SK-N-SH (cell line): ENCODE data around the gene HHIPL1. TPM values are rescaled to one million over a fixed set of nuclear protein-coding genes. Genes with fewer than 3 reads are reported as not detected.

Experiments
- CTCF ChIA-PET: fragments of 300-600, 350-600 bp; formaldehyde crosslinking; extraction: SDS; loops from one replicate; lab custom pipeline; 2021; lab: Yijun Ruan, JAX
- POLR2A ChIA-PET: fragments of 350-600 bp; sonication (Branson Sonifier 250); formaldehyde crosslinking; extraction: SDS; loops from one replicate; lab custom pipeline; 2020; ENCODE audit warnings: antibody characterized with exemption, inconsistent platforms; lab: Yijun Ruan, JAX
- DNase-seq: peaks from one replicate; pipeline ENCODE4 v3.0.0; 2012
- H2AFZ ChIP-seq: fragments of 200-600 bp; sonication (generic); 2 replicates; pipeline ENCODE4 v1.8.1; 2016; ENCODE audit warnings: antibody characterized with exemption, mild to moderate bottlenecking, low read depth
- H3F3A ChIP-seq: fragments of 200-600 bp; sonication (generic); replicated peaks from 2 replicates; pipeline ENCODE3; 2016; ENCODE audit warnings: antibody characterized with exemption, mild to moderate bottlenecking; ENCODE audit not compliant: insufficient read depth
- H3K27ac ChIP-seq, 2 experiments: fragments of 200-500 bp in 1 of 2; fragments of 200-600 bp in 1 of 2; sonication (Bioruptor generic) in 1 of 2; sonication (generic), shearing (Covaris generic) in 1 of 2; 2 replicates each; pipeline versions ENCODE4 v1.5.1 to v1.6.1; 2014 to 2016; ENCODE audit warnings: low read depth in 2 of 2, inconsistent platforms in 1 of 2, low read length in 1 of 2, mild to moderate bottlenecking in 1 of 2, mixed read lengths in 1 of 2
- H3K27me3 ChIP-seq: fragments of 200-600 bp; sonication (generic), shearing (Covaris generic); 2 replicates; pipeline ENCODE4 v1.6.1; 2016; ENCODE audit warnings: mixed run types; ENCODE audit not compliant: insufficient read depth
- H3K36me3 ChIP-seq, 2 experiments: fragments of 200-500 bp in 1 of 2; fragments of 200-600 bp in 1 of 2; sonication (Bioruptor generic) in 1 of 2; sonication (generic) in 1 of 2; replicated peaks in 1 of 2; 2 replicates each; pipeline versions ENCODE3 to v1.5.1; 2014 to 2016; ENCODE audit warnings: low read length in 1 of 2, mild to moderate bottlenecking in 1 of 2; ENCODE audit not compliant: insufficient read depth in 2 of 2, control insufficient read depth in 1 of 2
- H3K4me1 ChIP-seq, 2 experiments: fragments of 200-500 bp in 1 of 2; fragments of 200-600 bp in 1 of 2; sonication (Bioruptor generic) in 1 of 2; sonication (generic), shearing (Covaris generic) in 1 of 2; 2 replicates each; pipeline versions ENCODE4 v1.5.1 to v1.6.1; 2014 to 2016; ENCODE audit warnings: low read depth in 1 of 2, low read length in 1 of 2, mixed run types in 1 of 2; ENCODE audit not compliant: insufficient read depth in 2 of 2, control insufficient read depth in 1 of 2
- H3K4me2 ChIP-seq: fragments of 200-600 bp; sonication (generic), shearing (Covaris generic); 2 replicates; pipeline ENCODE4 v1.6.1; 2017; ENCODE audit warnings: mixed run types
- H3K4me3 ChIP-seq, 2 experiments: fragments of 200-500 bp in 1 of 2; fragments of 200-600 bp in 1 of 2; sonication (Bioruptor generic) in 1 of 2; sonication (generic), shearing (Covaris generic) in 1 of 2; 2 replicates each; pipeline versions ENCODE4 v1.5.1 to v1.8.1; 2014 to 2016; ENCODE audit warnings: low read depth in 2 of 2, inconsistent platforms in 1 of 2, low read length in 1 of 2, mild to moderate bottlenecking in 1 of 2, mixed read lengths in 1 of 2, moderate library complexity in 1 of 2
- H3K79me2 ChIP-seq: fragments of 200-600 bp; sonication (generic); 2 replicates; pipeline ENCODE4 v1.8.1; 2017; ENCODE audit warnings: mild to moderate bottlenecking; ENCODE audit not compliant: insufficient read depth
- H3K9ac ChIP-seq: fragments of 200-600 bp; sonication (generic); 2 replicates; pipeline ENCODE4 v1.6.1; 2017; ENCODE audit warnings: mixed run types
- H3K9me2 ChIP-seq: fragments of 200-600 bp; sonication (generic); 2 replicates; pipeline ENCODE4 v1.6.1; 2017; ENCODE audit warnings: mixed run types
- H3K9me3 ChIP-seq: fragments of 200-600 bp; sonication (generic); 2 replicates; pipeline ENCODE4 v1.6.1; 2017; ENCODE audit warnings: mixed run types, mild to moderate bottlenecking, moderate library complexity
- H4K20me1 ChIP-seq: fragments of 200-600 bp; sonication (generic); 2 replicates; pipeline ENCODE4 v1.6.1; 2017; ENCODE audit warnings: mild to moderate bottlenecking, mixed run types; ENCODE audit not compliant: insufficient read depth
- CHD2 ChIP-seq: fragments of 150-350 bp; IDR thresholded peaks from 2 replicates; pipeline ENCODE4 v1.6.1; 2018; ENCODE audit warnings: low read length; ENCODE audit not compliant: partially characterized antibody
- EZH2phosphoT487 ChIP-seq: fragments of 200-600 bp; sonication (generic); IDR thresholded peaks from 2 replicates; pipeline ENCODE4 v1.6.1; 2017; ENCODE audit warnings: low read depth, mixed run types, mild to moderate bottlenecking, antibody characterized with exemption, moderate library complexity, borderline replicate concordance
- FOSL2 ChIP-seq: IDR thresholded peaks from 2 replicates; pipeline ENCODE4 v1.4.0; 2012; ENCODE audit warnings: low read depth, mild to moderate bottlenecking, moderate library complexity, borderline replicate concordance
- FOXJ3 ChIP-seq: sonication (generic); formaldehyde crosslinking; IDR thresholded peaks from 2 replicates; pipeline ENCODE4 v1.5.1; 2020; ENCODE audit warnings: mild to moderate bottlenecking, missing genetic modification reagents
- FOXM1 ChIP-seq: IDR thresholded peaks from 2 replicates; pipeline ENCODE4 v1.4.0; 2012; ENCODE audit warnings: low read depth, mild to moderate bottlenecking
- GABPA ChIP-seq: IDR thresholded peaks from 2 replicates; pipeline ENCODE4 v1.4.0; 2012; ENCODE audit warnings: low read depth, mild to moderate bottlenecking
- JUND ChIP-seq: IDR thresholded peaks from 2 replicates; pipeline ENCODE4 v1.4.0; 2012
- MEF2A ChIP-seq: IDR thresholded peaks from 2 replicates; pipeline ENCODE4 v1.4.0; 2012; ENCODE audit warnings: low read depth, borderline replicate concordance
- NFIC ChIP-seq: IDR thresholded peaks from 2 replicates; pipeline ENCODE4 v1.4.0; 2012; ENCODE audit warnings: borderline replicate concordance
- NRF1 ChIP-seq: IDR thresholded peaks from 2 replicates; pipeline ENCODE4 v1.6.1; 2012; ENCODE audit warnings: low read depth, mild to moderate bottlenecking, low read length
- POLR2AphosphoS5 ChIP-seq: IDR thresholded peaks from 2 replicates; pipeline ENCODE4 v1.6.1; 2012; ENCODE audit warnings: low read depth, low read length
- RXRA ChIP-seq: IDR thresholded peaks from 2 replicates; pipeline ENCODE4 v1.4.0; 2012; ENCODE audit warnings: low read depth, mild to moderate bottlenecking, borderline replicate concordance
- SIN3A ChIP-seq: IDR thresholded peaks from 2 replicates; pipeline ENCODE4 v1.6.1; 2012; ENCODE audit warnings: low read depth, mild to moderate bottlenecking, low read length, moderate library complexity, borderline replicate concordance
- SMC3 ChIP-seq: IDR thresholded peaks from 2 replicates; pipeline ENCODE4 v1.6.1; 2012; ENCODE audit warnings: low read depth, low read length, improper control_type of control experiment
- TCF12 ChIP-seq: IDR thresholded peaks from 2 replicates; pipeline ENCODE4 v1.4.0; 2012
- TEAD4 ChIP-seq: IDR thresholded peaks from 2 replicates; pipeline ENCODE4 v1.4.0; 2012; ENCODE audit warnings: mild to moderate bottlenecking, borderline replicate concordance; ENCODE audit not compliant: insufficient read depth
- YY1 ChIP-seq: IDR thresholded peaks from 2 replicates; pipeline ENCODE4 v1.4.0; 2012; ENCODE audit warnings: low read depth, mild to moderate bottlenecking
- WGBS: methylation state at CpG from one replicate; pipeline ENCODE4 v1.1.6; 2017; ENCODE audit warnings: low lambda C conversion rate; 5-methylcytosine and 5-hydroxymethylcytosine counted together
- polyA plus RNA-seq, 3 experiments: library from polyadenylated mRNA; depleted of rRNA; stranded (reverse); fragments of >200 nt; gene quantifications; 2 replicates each; pipeline ENCODE4 v1.2.3, GENCODE V29; 2012
- TF ChIP-seq, protein P1 (sequence below): IDR thresholded peaks from 2 replicates; pipeline ENCODE4; 2012
- TF ChIP-seq, protein P2 (sequence below): fragments of 200-600 bp; sonication (generic); IDR thresholded peaks from 2 replicates; pipeline ENCODE4 v1.6.1; 2017; ENCODE audit warnings: antibody characterized with exemption, mild to moderate bottlenecking, moderate library complexity
- TF ChIP-seq, protein P3 (sequence below): fragments of 150-350 bp; IDR thresholded peaks from 2 replicates; pipeline ENCODE4 v1.6.1; 2016; ENCODE audit warnings: mild to moderate bottlenecking, low read depth, low read length
- TF ChIP-seq, protein P4 (sequence below): IDR thresholded peaks from 2 replicates; pipeline ENCODE4 v1.4.0; 2012; ENCODE audit warnings: low read depth, borderline replicate concordance

HHIPL1 gene
- polyA plus RNA-seq, 1 of the 3 experiments (the other 2 are of a cell fraction), result 0.02 TPM

DNA sequence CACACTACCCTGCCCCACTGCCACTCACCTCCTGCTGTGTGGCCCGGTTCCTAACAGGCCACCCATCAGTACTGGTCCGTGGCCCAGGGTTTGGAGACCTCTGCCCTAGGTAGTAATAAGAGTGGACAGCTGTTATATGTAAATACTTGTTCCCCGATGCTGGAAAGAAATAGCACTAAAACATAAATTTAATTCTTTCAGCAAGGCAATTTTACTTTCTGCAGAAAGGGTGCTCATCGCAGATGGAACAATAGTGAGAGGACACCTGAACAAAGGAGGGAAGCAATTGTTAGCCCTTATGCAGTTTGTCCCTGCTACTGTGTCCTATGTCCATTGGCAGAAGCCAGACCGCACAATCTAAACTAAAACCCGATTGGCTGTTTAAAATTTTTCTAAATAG, 33.3 kb downstream of the HHIPL1 start:
- Histone ChIP-seq H3K4me1 (peaks cover 0 to 9% of the 10 kb centered on the region in 2 experiments; a peak in 1 of 4 replicates), H3K9me3 (no peaks in the 10 kb centered on the region), H3K9ac (no peak overlapping the region), H3K36me3 (no peaks in the 10 kb centered on the region), H3K27me3 (0 out of 2 replicates have a peak, but pooled peaks cover 7% of the 10 kb centered on the region), H3K9me2 (no peaks in the 10 kb centered on the region), H3K4me3 (no peak overlapping the region; a peak in 1 of 4 replicates), H3K4me2 (no peak overlapping the region), H2AFZ (no peak overlapping the region), H3K27ac (no peak overlapping the region), H3F3A (no peaks in the 10 kb centered on the region), H3K79me2 (no peaks in the 10 kb centered on the region), H4K20me1 (no peaks in the 10 kb centered on the region)
- DNase-seq, result no peak
- POLR2A ChIA-PET, result no interaction called here
- CTCF ChIA-PET, result interaction anchor here (1.3 to 2.5 kb wide), 3 partner anchors 10 to 207 kb away, joined by 7 to 20 read pairs (median 7); no protein-coding TSS in a partner anchor
- TF ChIP-seq, protein P1, sequence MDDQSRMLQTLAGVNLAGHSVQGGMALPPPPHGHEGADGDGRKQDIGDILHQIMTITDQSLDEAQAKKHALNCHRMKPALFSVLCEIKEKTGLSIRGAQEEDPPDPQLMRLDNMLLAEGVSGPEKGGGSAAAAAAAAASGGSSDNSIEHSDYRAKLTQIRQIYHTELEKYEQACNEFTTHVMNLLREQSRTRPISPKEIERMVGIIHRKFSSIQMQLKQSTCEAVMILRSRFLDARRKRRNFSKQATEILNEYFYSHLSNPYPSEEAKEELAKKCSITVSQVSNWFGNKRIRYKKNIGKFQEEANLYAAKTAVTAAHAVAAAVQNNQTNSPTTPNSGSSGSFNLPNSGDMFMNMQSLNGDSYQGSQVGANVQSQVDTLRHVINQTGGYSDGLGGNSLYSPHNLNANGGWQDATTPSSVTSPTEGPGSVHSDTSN, result no peak
- TF ChIP-seq, protein P2, sequence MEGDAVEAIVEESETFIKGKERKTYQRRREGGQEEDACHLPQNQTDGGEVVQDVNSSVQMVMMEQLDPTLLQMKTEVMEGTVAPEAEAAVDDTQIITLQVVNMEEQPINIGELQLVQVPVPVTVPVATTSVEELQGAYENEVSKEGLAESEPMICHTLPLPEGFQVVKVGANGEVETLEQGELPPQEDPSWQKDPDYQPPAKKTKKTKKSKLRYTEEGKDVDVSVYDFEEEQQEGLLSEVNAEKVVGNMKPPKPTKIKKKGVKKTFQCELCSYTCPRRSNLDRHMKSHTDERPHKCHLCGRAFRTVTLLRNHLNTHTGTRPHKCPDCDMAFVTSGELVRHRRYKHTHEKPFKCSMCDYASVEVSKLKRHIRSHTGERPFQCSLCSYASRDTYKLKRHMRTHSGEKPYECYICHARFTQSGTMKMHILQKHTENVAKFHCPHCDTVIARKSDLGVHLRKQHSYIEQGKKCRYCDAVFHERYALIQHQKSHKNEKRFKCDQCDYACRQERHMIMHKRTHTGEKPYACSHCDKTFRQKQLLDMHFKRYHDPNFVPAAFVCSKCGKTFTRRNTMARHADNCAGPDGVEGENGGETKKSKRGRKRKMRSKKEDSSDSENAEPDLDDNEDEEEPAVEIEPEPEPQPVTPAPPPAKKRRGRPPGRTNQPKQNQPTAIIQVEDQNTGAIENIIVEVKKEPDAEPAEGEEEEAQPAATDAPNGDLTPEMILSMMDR, result no peak
- TF ChIP-seq FOXM1, result no peak
- no peak for TF ChIP-seq GABPA
- no peak for TF ChIP-seq POLR2AphosphoS5
- no peak for TF ChIP-seq EZH2phosphoT487
- TF ChIP-seq, protein P3, sequence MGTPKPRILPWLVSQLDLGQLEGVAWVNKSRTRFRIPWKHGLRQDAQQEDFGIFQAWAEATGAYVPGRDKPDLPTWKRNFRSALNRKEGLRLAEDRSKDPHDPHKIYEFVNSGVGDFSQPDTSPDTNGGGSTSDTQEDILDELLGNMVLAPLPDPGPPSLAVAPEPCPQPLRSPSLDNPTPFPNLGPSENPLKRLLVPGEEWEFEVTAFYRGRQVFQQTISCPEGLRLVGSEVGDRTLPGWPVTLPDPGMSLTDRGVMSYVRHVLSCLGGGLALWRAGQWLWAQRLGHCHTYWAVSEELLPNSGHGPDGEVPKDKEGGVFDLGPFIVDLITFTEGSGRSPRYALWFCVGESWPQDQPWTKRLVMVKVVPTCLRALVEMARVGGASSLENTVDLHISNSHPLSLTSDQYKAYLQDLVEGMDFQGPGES, result no peak
- TF ChIP-seq NRF1, result no peak
- no peak for TF ChIP-seq FOSL2
- TF ChIP-seq CHD2, result no peak
- no peak for TF ChIP-seq YY1
- 73% methylated on average over 6 of the region's 6 CpGs for WGBS

DNA sequence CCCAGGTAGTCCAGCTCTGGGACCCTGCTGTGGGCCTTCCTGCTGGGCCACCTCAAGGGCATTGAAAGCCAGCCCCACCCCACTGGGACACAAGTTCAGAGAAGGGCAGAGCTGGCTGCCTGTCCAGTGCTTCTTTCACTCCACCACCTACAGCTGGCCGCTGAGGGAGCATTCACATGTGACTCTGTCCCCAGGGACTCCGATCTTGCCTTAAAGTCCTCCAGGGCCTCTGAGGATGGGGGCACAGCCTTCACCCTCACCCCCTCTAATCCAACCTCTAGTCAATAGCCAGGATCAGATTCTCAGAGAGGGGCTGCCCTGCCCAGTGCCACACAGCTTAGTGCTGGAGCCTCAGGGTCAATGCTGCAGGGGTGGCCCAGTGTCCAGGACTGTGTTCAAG, 34.2 kb downstream of the HHIPL1 start:
- ChIA-PET CTCF (interaction anchor here (0.6 to 4.7 kb wide), 6 partner anchors 12 to 220 kb away, joined by 3 to 26 read pairs (median 6); no protein-coding TSS in a partner anchor), POLR2A (no interaction called here)
- H3K9me2 ChIP-seq, result no peaks in the 10 kb centered on the region
- no peaks in the 10 kb centered on the region for H3K36me3 ChIP-seq
- no peak overlapping the region for H3K27ac ChIP-seq
- DNase-seq, result no peak
- H3K4me2 ChIP-seq, result no peak overlapping the region
- peaks cover 0 to 10% of the 10 kb centered on the region in 2 experiments; a peak in 1 of 4 replicates for H3K4me1 ChIP-seq
- H3K27me3 ChIP-seq, result 0 out of 2 replicates have a peak, but pooled peaks cover 7% of the 10 kb centered on the region
- no peaks in the 10 kb centered on the region for H3K9me3 ChIP-seq
- H2AFZ ChIP-seq, result no peak overlapping the region
- H3K79me2 ChIP-seq, result no peaks in the 10 kb centered on the region
- H4K20me1 ChIP-seq, result no peaks in the 10 kb centered on the region
- H3K4me3 ChIP-seq, result no peak overlapping the region
- no peak overlapping the region for H3K9ac ChIP-seq
- WGBS, result no CpG with 5 or more reads among the region's 2 CpGs
- H3F3A ChIP-seq, result no peaks in the 10 kb centered on the region
- TF ChIP-seq EZH2phosphoT487 (no peak), MEF2A (no peak), SIN3A (no peak), CHD2 (no peak), TEAD4 (no peak), FOXM1 (no peak), NFIC (no peak), NRF1 (no peak), FOXJ3 (CRISPR knock-in tag) (no peak), FOSL2 (no peak), SMC3 (no peak), TCF12 (no peak), JUND (no peak), GABPA (no peak), RXRA (no peak)
- TF ChIP-seq, protein P1, result no peak
- TF ChIP-seq, protein P4, sequence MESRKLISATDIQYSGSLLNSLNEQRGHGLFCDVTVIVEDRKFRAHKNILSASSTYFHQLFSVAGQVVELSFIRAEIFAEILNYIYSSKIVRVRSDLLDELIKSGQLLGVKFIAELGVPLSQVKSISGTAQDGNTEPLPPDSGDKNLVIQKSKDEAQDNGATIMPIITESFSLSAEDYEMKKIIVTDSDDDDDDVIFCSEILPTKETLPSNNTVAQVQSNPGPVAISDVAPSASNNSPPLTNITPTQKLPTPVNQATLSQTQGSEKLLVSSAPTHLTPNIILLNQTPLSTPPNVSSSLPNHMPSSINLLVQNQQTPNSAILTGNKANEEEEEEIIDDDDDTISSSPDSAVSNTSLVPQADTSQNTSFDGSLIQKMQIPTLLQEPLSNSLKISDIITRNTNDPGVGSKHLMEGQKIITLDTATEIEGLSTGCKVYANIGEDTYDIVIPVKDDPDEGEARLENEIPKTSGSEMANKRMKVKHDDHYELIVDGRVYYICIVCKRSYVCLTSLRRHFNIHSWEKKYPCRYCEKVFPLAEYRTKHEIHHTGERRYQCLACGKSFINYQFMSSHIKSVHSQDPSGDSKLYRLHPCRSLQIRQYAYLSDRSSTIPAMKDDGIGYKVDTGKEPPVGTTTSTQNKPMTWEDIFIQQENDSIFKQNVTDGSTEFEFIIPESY, result no peak
